ENCODE measurements around the gene REG3A. TPM values are rescaled to one million over a fixed set of nuclear protein-coding genes. Genes with fewer than 3 reads are reported as not detected.

Gene REG3A
- total and polyA plus RNA-seq, 2 of the 8 experiments (the other 6 are each of a cell fraction or from before 2014, with no cell fraction given): not detected

GRCh38 chr2:79116997-79117928 lies 42.3 kb downstream of the REG3A start:
- H3K14ac ChIP-seq (ENCODE audit: insufficient read length): no peak overlapping the region
- no peak overlapping the region for H2BK120ac ChIP-seq (replicated peaks; ENCODE audit: low read depth, low read length)
- no peak overlapping the region for H2BK5ac ChIP-seq (ENCODE audit: low read depth, low read length)
- 0 out of 2 replicates have a peak, but pooled peaks cover 2% of the 10 kb centered on the region for H3K23me2 ChIP-seq (ENCODE audit: low read depth, low read length)
- H4K91ac ChIP-seq (replicated peaks; ENCODE audit: insufficient read length, low read length): no peak overlapping the region
- ChIA-PET CTCF (ENCODE audit: partially characterized antibody) (no interaction called here), POLR2A (ENCODE audit: partially characterized antibody) (no interaction called here)
- TF ChIP-seq SRF (IDR thresholded peaks at IDR 0.05; ENCODE audit: low read depth, low read length) (no peak), HDAC2 (IDR thresholded peaks at IDR 0.05; ENCODE audit: borderline replicate concordance in 1 of 2, low read depth in 2 of 2, low read length in 2 of 2) (no peak), CHD1 (IDR thresholded peaks at IDR 0.05; ENCODE audit: low read depth, low read length) (no peak), TEAD4 (IDR thresholded peaks at IDR 0.05; ENCODE audit: low read depth, low read length) (no peak), PHF8 (conservative IDR thresholded peaks at IDR 0.05; ENCODE audit: low read depth, low read length) (no peak), RNF2 (IDR thresholded peaks at IDR 0.05; ENCODE audit: borderline replicate concordance, low read depth, low read length, missing control alignments, poor library complexity, severe bottlenecking) (no peak), GABPA (IDR thresholded peaks at IDR 0.05; ENCODE audit: borderline replicate concordance, insufficient read depth, low read length) (no peak)
- H3K18ac ChIP-seq (ENCODE audit: extremely low read depth, low read length): no peak overlapping the region
- no peaks in the 10 kb centered on the region for H3K36me3 ChIP-seq (ENCODE audit: control insufficient read depth in 2 of 4, insufficient read depth in 4 of 4, low read length in 3 of 4)
- no peaks in the 10 kb centered on the region for H3K9me3 ChIP-seq (ENCODE audit: insufficient read depth in 2 of 2, low read depth in 1 of 2, low read length in 1 of 2)
- no peak overlapping the region for H2BK20ac ChIP-seq (ENCODE audit: low read length)
- no peak overlapping the region for H2BK12ac ChIP-seq (ENCODE audit: low read depth, low read length)
- no peaks in the 10 kb centered on the region for H4K20me1 ChIP-seq (replicated peaks in 1 of 2; ENCODE audit: control insufficient read depth in 1 of 2, insufficient read depth in 2 of 2, low read length in 2 of 2)
- DNase-seq (ENCODE audit: low read depth in 1 of 2, low spot score in 2 of 2): no peak
- no peaks in the 10 kb centered on the region for H3K79me2 ChIP-seq (ENCODE audit: control insufficient read depth in 1 of 2, insufficient read depth in 2 of 2, low read length in 2 of 2)
- H3K27ac ChIP-seq (ENCODE audit: low read depth, low read length): no peak overlapping the region
- H3K4ac ChIP-seq (replicated peaks; ENCODE audit: insufficient read length, low read depth, low read length): no peak overlapping the region
- H2BK15ac ChIP-seq (ENCODE audit: low read length): no peak overlapping the region
- H3K4me1 ChIP-seq (replicated peaks in 1 of 4; ENCODE audit: control insufficient read depth in 3 of 4, insufficient read depth in 4 of 4, low read length in 3 of 4): no peaks in the 10 kb centered on the region
- H4K8ac ChIP-seq (ENCODE audit: extremely low read depth, insufficient read depth, low read length): no peak overlapping the region
- no peaks in the 10 kb centered on the region for H3K79me1 ChIP-seq (ENCODE audit: low read depth, low read length)
- H2AFZ ChIP-seq (ENCODE audit: low read length): no peak overlapping the region
- H3K4me3 ChIP-seq (ENCODE audit: extremely low read depth in 1 of 4, insufficient read depth in 2 of 4, low read depth in 3 of 4, low read length in 4 of 4): no peak overlapping the region
- FAIRE-seq: no peak
- H2AK5ac ChIP-seq (ENCODE audit: low read depth, low read length): no peak overlapping the region
- H3K23ac ChIP-seq (ENCODE audit: insufficient read length): no peak overlapping the region
- no peak overlapping the region for H3K4me2 ChIP-seq (ENCODE audit: insufficient read depth in 1 of 2, low read depth in 2 of 2, low read length in 2 of 2)
- no peaks in the 10 kb centered on the region for H3K27me3 ChIP-seq (replicated peaks in 1 of 4; ENCODE audit: control insufficient read depth in 3 of 4, extremely low read depth in 1 of 4, insufficient read depth in 3 of 4, low read length in 3 of 4)
- H3K56ac ChIP-seq (replicated peaks; ENCODE audit: insufficient read length, low read depth, low read length): no peak overlapping the region
- H4K5ac ChIP-seq (ENCODE audit: insufficient read length, low read depth, low read length): no peak overlapping the region
- H3K9ac ChIP-seq (replicated peaks in 1 of 4; ENCODE audit: extremely low read depth in 1 of 4, low read depth in 3 of 4, low read length in 3 of 4): no peak overlapping the region
- 81% methylated on average over 2 of the region's 2 CpGs; no CpG with 5 or more reads in 1 of the 2 experiments for whole genome bisulfite sequencing, 2 experiments (ENCODE audit: extremely low coverage in 1 of 2, insufficient coverage in 1 of 2, insufficient read length in 1 of 2, insufficient replicate concordance in 2 of 2, low coverage in 1 of 2, low lambda C conversion rate in 2 of 2, missing lambda C conversion rate in 1 of 2)

All from H1 (cell line).